ENCODE measurements around the gene HDAC6.

Gene HDAC6

DNA sequence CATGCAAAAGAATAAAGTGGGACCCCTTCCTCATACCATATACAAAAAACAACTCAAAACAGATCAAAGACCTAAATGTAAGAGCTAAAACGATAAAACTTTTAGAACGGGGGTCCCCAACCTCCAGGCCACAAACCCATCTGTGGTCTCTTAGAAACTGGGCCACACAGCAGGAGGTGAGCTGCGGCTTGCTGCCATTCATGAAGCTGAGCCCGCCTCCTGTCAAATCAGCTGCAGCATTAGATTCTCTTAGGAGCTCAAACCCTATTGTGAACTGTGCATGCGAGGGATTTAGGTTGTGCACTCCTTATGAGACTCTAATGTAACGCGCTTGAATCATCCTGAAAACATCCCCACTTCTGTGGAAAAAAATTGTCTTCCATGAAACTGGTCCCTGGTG lies 22.5 kb upstream of the HDAC6 start:
- no peaks in the 10 kb centered on the region for H3K27me3 ChIP-seq (ENCODE audit: insufficient read depth, poor library complexity, severe bottlenecking)
- no peak overlapping the region for H3K27ac ChIP-seq (replicated peaks)
- TF ChIP-seq, protein P1, sequence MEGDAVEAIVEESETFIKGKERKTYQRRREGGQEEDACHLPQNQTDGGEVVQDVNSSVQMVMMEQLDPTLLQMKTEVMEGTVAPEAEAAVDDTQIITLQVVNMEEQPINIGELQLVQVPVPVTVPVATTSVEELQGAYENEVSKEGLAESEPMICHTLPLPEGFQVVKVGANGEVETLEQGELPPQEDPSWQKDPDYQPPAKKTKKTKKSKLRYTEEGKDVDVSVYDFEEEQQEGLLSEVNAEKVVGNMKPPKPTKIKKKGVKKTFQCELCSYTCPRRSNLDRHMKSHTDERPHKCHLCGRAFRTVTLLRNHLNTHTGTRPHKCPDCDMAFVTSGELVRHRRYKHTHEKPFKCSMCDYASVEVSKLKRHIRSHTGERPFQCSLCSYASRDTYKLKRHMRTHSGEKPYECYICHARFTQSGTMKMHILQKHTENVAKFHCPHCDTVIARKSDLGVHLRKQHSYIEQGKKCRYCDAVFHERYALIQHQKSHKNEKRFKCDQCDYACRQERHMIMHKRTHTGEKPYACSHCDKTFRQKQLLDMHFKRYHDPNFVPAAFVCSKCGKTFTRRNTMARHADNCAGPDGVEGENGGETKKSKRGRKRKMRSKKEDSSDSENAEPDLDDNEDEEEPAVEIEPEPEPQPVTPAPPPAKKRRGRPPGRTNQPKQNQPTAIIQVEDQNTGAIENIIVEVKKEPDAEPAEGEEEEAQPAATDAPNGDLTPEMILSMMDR (IDR thresholded peaks at IDR 0.05; ENCODE audit: insufficient read depth, low read length): no peak
- TF ChIP-seq POLR2AphosphoS5 (IDR thresholded peaks at IDR 0.05; ENCODE audit: low read depth) (no peak), GABPA (IDR thresholded peaks at IDR 0.05; ENCODE audit: low read depth) (no peak), REST (IDR thresholded peaks at IDR 0.05; ENCODE audit: insufficient replicate concordance, low read depth) (no peak), SPI1 (IDR thresholded peaks at IDR 0.05; ENCODE audit: borderline replicate concordance, low read depth) (no peak)
- H3K4me3 ChIP-seq (replicated peaks; ENCODE audit: insufficient read depth, low read length): no peak overlapping the region
- DNase-seq (ENCODE audit: low read depth in 1 of 2, low spot score in 1 of 2): no peak

GRCh38 chrX:48781705-48782104 lies 20.2 kb upstream of the HDAC6 start:
- Histone ChIP-seq H3K27me3 (ENCODE audit: insufficient read depth, poor library complexity, severe bottlenecking) (no peaks in the 10 kb centered on the region), H3K4me3 (replicated peaks; ENCODE audit: insufficient read depth, low read length) (no peak overlapping the region), H3K27ac (replicated peaks) (no peak overlapping the region)
- TF ChIP-seq SPI1 (IDR thresholded peaks at IDR 0.05; ENCODE audit: borderline replicate concordance, low read depth): no peak
- TF ChIP-seq GABPA (IDR thresholded peaks at IDR 0.05; ENCODE audit: low read depth): no peak
- TF ChIP-seq, protein P1 (IDR thresholded peaks at IDR 0.05; ENCODE audit: insufficient read depth, low read length): no peak
- no peak for TF ChIP-seq REST (IDR thresholded peaks at IDR 0.05; ENCODE audit: insufficient replicate concordance, low read depth)
- no peak for TF ChIP-seq POLR2AphosphoS5 (IDR thresholded peaks at IDR 0.05; ENCODE audit: low read depth)
- no peak for DNase-seq (ENCODE audit: low read depth in 1 of 2, low spot score in 1 of 2)

GRCh38 chrX:48782216-48782615 lies 19.7 kb upstream of the HDAC6 start:
- no peak for TF ChIP-seq GABPA (IDR thresholded peaks at IDR 0.05; ENCODE audit: low read depth)
- Histone ChIP-seq H3K27ac (replicated peaks) (no peak overlapping the region), H3K27me3 (ENCODE audit: insufficient read depth, poor library complexity, severe bottlenecking) (no peaks in the 10 kb centered on the region), H3K4me3 (replicated peaks; ENCODE audit: insufficient read depth, low read length) (no peak overlapping the region)
- DNase-seq (ENCODE audit: low read depth in 1 of 2, low spot score in 1 of 2): no peak

GRCh38 chrX:48782795-48783194 lies 19.1 kb upstream of the HDAC6 start:
- Histone ChIP-seq H3K27ac (replicated peaks) (no peak overlapping the region), H3K27me3 (ENCODE audit: insufficient read depth, poor library complexity, severe bottlenecking) (no peaks in the 10 kb centered on the region), H3K4me3 (replicated peaks; ENCODE audit: insufficient read depth, low read length) (no peak overlapping the region)
- no peak for DNase-seq (ENCODE audit: low read depth in 1 of 2, low spot score in 1 of 2)
- TF ChIP-seq, protein P1 (IDR thresholded peaks at IDR 0.05; ENCODE audit: insufficient read depth, low read length): no peak
- no peak for TF ChIP-seq SPI1 (IDR thresholded peaks at IDR 0.05; ENCODE audit: borderline replicate concordance, low read depth)
- no peak for TF ChIP-seq POLR2AphosphoS5 (IDR thresholded peaks at IDR 0.05; ENCODE audit: low read depth)
- TF ChIP-seq REST (IDR thresholded peaks at IDR 0.05; ENCODE audit: insufficient replicate concordance, low read depth): no peak
- no peak for TF ChIP-seq GABPA (IDR thresholded peaks at IDR 0.05; ENCODE audit: low read depth)
